Gastrocnemius medialis (tissue), 4 donors: ENCODE results near the gene ANAPC7.

Experiments used
- CTCF ChIP-seq, 5 experiments: fragments of 450-650 bp in 3 of 5; fragments of 200-600 bp in 2 of 5; sonication (generic) in 2 of 5; IDR thresholded peaks in 4 of 5; conservative IDR thresholded peaks in 1 of 5; 1 replicate in 4 of 5; 2 replicates in 1 of 5; pipeline ENCODE4 v1.5.1; 2016 to 2019; ENCODE audit warnings: antibody characterized with exemption in 5 of 5, mild to moderate bottlenecking in 3 of 5, moderate library complexity in 3 of 5
- POLR2A ChIP-seq, 2 donors: fragments of 450-650 bp; IDR thresholded peaks; one replicate each; pipeline ENCODE4 v1.6.1; 2017; ENCODE audit warnings: antibody characterized with exemption in 2 of 2, mild to moderate bottlenecking in 2 of 2, moderate library complexity in 2 of 2

DNA sequence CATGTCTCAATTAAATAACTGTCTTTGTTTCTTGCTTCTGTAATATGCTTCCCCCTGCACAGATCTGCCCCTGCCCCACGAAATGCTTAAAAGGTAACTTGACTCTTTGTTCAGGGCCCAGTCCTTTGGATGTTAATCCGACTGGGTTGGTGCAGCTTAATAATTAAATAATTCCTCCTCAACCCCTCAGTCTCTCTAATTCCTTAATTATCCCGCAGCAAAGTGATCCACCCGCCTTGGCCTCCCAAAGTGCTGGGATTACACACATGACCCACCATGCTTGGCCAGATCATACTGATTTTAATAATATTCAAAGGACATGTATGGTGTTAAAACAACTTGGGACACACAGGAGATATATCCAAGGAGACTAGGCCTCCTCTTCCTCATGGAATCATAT, 18.2 kb upstream of the ANAPC7 start:
- TF ChIP-seq POLR2A (IDR thresholded peaks at IDR 0.05), result no peak
- no peak for TF ChIP-seq CTCF (IDR thresholded peaks at IDR 0.05 in 4 of 5, conservative IDR thresholded peaks at IDR 0.05 in 1 of 5)
